Measurements from ENCODE around the gene IFTAP. TPM values are rescaled to one million over a fixed set of nuclear protein-coding genes. Genes with fewer than 3 reads are reported as not detected.

IFTAP gene
- total RNA-seq, 1 donor from 2014 or later = 33.2 TPM

Other genes starting within 250 kb of the IFTAP start
- gene TRAF6, start 84.2 kb upstream of the IFTAP start, total RNA-seq = 7.6 and 11.5 TPM in 2 replicates
- 0.78 and 1.1 TPM in 2 replicates for gene RAG1, start 26.5 kb upstream of the IFTAP start, total RNA-seq
- not detected in 2 replicates for gene RAG2, start 3.7 kb downstream of the IFTAP start, total RNA-seq

All from pulmonary artery endothelial cell (primary cell).